Caco-2 (cell line): ENCODE data around the gene RNF114. TPM values are rescaled to one million over a fixed set of nuclear protein-coding genes. Genes with fewer than 3 reads are reported as not detected.
"Not testable (repeated sequence)": the region's sequence is repeated elsewhere in the genome, so short reads cannot be mapped to it uniquely, and the experiment has no call there.

Source experiments
- BruUV-seq: library from RNA; stranded (reverse); fragments of 400-500 nt; replicated peaks from 2 replicates; lab custom pipeline; 2021; lab: Mats Ljungman, UMichigan
- CTCF ChIA-PET: fragments of 300-600 bp; sonication (Branson Sonifier 250); formaldehyde crosslinking; loops from one replicate; lab custom pipeline; 2022; ENCODE audit warnings: antibody characterized with exemption; lab: Charles Lee
- POLR2A ChIA-PET: fragments of 300-600 bp; sonication (Branson Sonifier 250); formaldehyde crosslinking; loops from one replicate; lab custom pipeline; 2022; ENCODE audit warnings: antibody characterized with exemption; lab: Charles Lee
- DNase-seq, 2 experiments: peaks; one replicate each; pipeline versions ENCODE4 v3.0.0 to v3.0.0-alpha.2; 2020 to 2022
- H3K27me3 ChIP-seq: replicated peaks from 2 replicates; pipeline ENCODE4 v1.6.0; 2011; ENCODE audit warnings: low read length; ENCODE audit not compliant: control insufficient read depth, insufficient read depth
- H3K36me3 ChIP-seq: 2 replicates; pipeline ENCODE4 v1.5.1; 2011; ENCODE audit warnings: low read length; ENCODE audit not compliant: control insufficient read depth, insufficient read depth
- H3K4me1 ChIP-seq: fragments of 250-450 bp; sonication (Bioruptor Pico); 2 replicates; pipeline ENCODE4 v1.5.1; 2020; ENCODE audit warnings: mild to moderate bottlenecking
- H3K4me3 ChIP-seq: 2 replicates; pipeline ENCODE4 v1.5.1; 2011; ENCODE audit warnings: low read depth, mild to moderate bottlenecking, control low read depth, low read length
- H3K9me3 ChIP-seq: fragments of 250-450 bp; sonication (Bioruptor Pico); 2 replicates; pipeline ENCODE4 v1.5.1; 2020; ENCODE audit warnings: mild to moderate bottlenecking, moderate library complexity
- H3K27ac Mint-ChIP-seq: one replicate; pipeline ENCODE4 v1.8.0; 2022; ENCODE audit warnings: mixed read lengths; ENCODE audit not compliant: unreplicated experiment
- H3K27me3 Mint-ChIP-seq: one replicate; pipeline ENCODE4 v1.8.0; 2022; ENCODE audit warnings: mixed read lengths; ENCODE audit not compliant: insufficient read depth, unreplicated experiment
- H3K36me3 Mint-ChIP-seq: one replicate; pipeline ENCODE4 v1.8.0; 2022; ENCODE audit warnings: mild to moderate bottlenecking, mixed read lengths; ENCODE audit not compliant: insufficient read depth, unreplicated experiment
- H3K4me1 Mint-ChIP-seq: one replicate; pipeline ENCODE4 v1.8.0; 2022; ENCODE audit warnings: low read depth, mixed read lengths; ENCODE audit not compliant: unreplicated experiment
- H3K4me3 Mint-ChIP-seq: one replicate; pipeline ENCODE4 v1.8.0; 2022; ENCODE audit warnings: mild to moderate bottlenecking, moderate library complexity, mixed read lengths; ENCODE audit not compliant: unreplicated experiment
- H3K9me3 Mint-ChIP-seq: one replicate; pipeline ENCODE4 v1.8.0; 2022; ENCODE audit warnings: mixed read lengths; ENCODE audit not compliant: unreplicated experiment
- intact Hi-C: fragments of 100-400 bp; cut with micrococcal nuclease; formaldehyde crosslinking; loops from one replicate; pipeline ENCODE4 v1.10.0; 2022; ENCODE audit not compliant: unreplicated experiment
- total RNA-seq: library from RNA; stranded (reverse); gene quantifications from 2 replicates; pipeline ENCODE4 v1.2.3, GENCODE V29; 2022
- TF ChIP-seq, protein P1 (sequence below), 2 experiments: fragments of 200-600 bp in 1 of 2; IDR thresholded peaks; 1 replicate in 1 of 2; 2 replicates in 1 of 2; pipeline versions ENCODE4 v1.5.1 to v1.8.0; 2011 to 2022; ENCODE audit warnings: antibody characterized with exemption in 1 of 2, control low read depth in 1 of 2, inconsistent platforms in 1 of 2, low read depth in 1 of 2, low read length in 1 of 2, mild to moderate bottlenecking in 1 of 2, moderate library complexity in 1 of 2; ENCODE audit not compliant: insufficient read depth in 1 of 2, severe bottlenecking in 1 of 2, unreplicated experiment in 1 of 2

Gene RNF114
- total RNA-seq, 1 experiment from 2014 or later: 154 TPM

DNA sequence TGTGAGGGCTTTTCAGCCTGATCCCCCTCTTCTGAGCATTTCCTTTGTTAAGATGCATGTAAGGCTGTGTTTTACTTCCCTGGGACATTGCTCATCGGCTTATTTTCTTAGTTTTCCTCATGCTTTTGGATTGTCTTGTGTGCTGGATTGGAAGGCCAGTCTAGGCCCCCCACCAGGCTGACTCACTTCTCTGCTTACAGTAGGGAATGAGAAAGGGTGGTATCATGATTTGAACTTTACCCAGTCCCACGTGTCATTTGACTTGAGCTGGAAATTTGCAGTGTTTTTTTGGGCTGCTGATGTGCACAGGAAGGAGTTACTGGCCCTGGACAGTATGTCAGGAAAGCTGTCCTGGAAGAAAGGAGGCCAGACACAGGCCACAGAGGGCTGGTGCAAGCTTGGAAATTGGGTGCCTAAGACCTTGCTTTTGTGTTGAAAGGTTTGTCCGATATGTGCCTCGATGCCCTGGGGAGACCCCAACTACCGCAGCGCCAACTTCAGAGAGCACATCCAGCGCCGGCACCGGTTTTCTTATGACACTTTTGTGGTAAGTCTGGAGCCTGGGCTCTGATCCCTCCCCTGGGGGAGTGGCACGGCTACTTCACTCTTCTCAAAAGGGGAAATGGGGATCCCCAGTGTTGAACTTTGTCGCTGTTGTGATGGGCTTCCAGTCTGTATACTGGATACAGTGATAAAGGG, 12.8 kb downstream of the RNF114 start:
- Histone ChIP-seq H3K4me3 (no peak overlapping the region), H3K9me3 (no peaks in the 10 kb centered on the region), H3K36me3 (peaks cover 28% of the 10 kb centered on the region), H3K4me1 (peaks cover 19% of the 10 kb centered on the region), H3K27me3 (no peaks in the 10 kb centered on the region)
- Mint-ChIP-seq H3K9me3 (no peaks in the 10 kb centered on the region), H3K4me1 (peaks cover 14% of the 10 kb centered on the region), H3K27me3 (no peaks in the 10 kb centered on the region), H3K4me3 (no peak overlapping the region), H3K36me3 (peaks cover 91% of the 10 kb centered on the region), H3K27ac (peak overlapping the region; percentile 34)
- no peak for DNase-seq
- intact Hi-C loops: no loop called here
- no TSS peak for BruUV-seq
- TF ChIP-seq, protein P1, sequence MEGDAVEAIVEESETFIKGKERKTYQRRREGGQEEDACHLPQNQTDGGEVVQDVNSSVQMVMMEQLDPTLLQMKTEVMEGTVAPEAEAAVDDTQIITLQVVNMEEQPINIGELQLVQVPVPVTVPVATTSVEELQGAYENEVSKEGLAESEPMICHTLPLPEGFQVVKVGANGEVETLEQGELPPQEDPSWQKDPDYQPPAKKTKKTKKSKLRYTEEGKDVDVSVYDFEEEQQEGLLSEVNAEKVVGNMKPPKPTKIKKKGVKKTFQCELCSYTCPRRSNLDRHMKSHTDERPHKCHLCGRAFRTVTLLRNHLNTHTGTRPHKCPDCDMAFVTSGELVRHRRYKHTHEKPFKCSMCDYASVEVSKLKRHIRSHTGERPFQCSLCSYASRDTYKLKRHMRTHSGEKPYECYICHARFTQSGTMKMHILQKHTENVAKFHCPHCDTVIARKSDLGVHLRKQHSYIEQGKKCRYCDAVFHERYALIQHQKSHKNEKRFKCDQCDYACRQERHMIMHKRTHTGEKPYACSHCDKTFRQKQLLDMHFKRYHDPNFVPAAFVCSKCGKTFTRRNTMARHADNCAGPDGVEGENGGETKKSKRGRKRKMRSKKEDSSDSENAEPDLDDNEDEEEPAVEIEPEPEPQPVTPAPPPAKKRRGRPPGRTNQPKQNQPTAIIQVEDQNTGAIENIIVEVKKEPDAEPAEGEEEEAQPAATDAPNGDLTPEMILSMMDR (IDR thresholded peaks at IDR 0.05; ENCODE audit: insufficient read depth in 1 of 2, low read depth in 1 of 2, low read length in 1 of 2, severe bottlenecking in 1 of 2, unreplicated experiment in 1 of 2): no peak
- ChIA-PET CTCF (no interaction called here), POLR2A (interaction anchor here (0.5 kb wide), 1 partner anchor 487 kb away, joined by 3 read pairs; no protein-coding TSS in a partner anchor)

DNA sequence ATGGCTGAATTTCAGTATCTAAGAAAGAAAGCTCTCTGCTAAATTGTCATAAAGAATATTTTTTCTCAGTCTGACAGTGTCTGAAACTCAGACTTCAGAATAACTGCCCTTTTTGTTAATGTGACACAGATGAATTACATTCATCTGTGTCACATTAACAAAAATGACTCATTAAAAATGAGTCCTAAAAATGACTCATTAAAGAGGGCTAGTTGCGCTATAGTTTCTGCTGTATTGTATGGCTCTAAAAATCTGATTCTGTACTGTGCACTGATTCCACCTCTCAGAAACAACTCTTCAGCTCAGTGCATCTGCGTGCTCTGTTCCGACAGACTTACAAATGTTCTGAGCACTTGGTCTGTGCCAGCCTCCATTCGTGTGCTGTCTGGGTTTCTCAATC, 15.0 kb downstream of the RNF114 start:
- Histone ChIP-seq H3K9me3 (no peaks in the 10 kb centered on the region), H3K36me3 (peaks cover 29% of the 10 kb centered on the region), H3K4me1 (peaks cover 5% of the 10 kb centered on the region), H3K4me3 (no peak overlapping the region), H3K27me3 (no peaks in the 10 kb centered on the region)
- intact Hi-C loops: no loop called here
- ChIA-PET POLR2A (no interaction called here), CTCF (interaction anchor here (1.2 kb wide), 1 partner anchor 28 kb away, joined by 9 read pairs; no protein-coding TSS in a partner anchor)
- TF ChIP-seq, protein P1 (IDR thresholded peaks at IDR 0.05; ENCODE audit: insufficient read depth in 1 of 2, low read depth in 1 of 2, low read length in 1 of 2, severe bottlenecking in 1 of 2, unreplicated experiment in 1 of 2): no peak
- DNase-seq: no peak
- no peaks in the 10 kb centered on the region for H3K4me1 Mint-ChIP-seq
- no peak overlapping the region for H3K27ac Mint-ChIP-seq
- no TSS peak for BruUV-seq
- no peaks in the 10 kb centered on the region for H3K27me3 Mint-ChIP-seq
- H3K36me3 Mint-ChIP-seq: peaks cover 86% of the 10 kb centered on the region
- H3K9me3 Mint-ChIP-seq: no peaks in the 10 kb centered on the region
- no peak overlapping the region for H3K4me3 Mint-ChIP-seq

DNA sequence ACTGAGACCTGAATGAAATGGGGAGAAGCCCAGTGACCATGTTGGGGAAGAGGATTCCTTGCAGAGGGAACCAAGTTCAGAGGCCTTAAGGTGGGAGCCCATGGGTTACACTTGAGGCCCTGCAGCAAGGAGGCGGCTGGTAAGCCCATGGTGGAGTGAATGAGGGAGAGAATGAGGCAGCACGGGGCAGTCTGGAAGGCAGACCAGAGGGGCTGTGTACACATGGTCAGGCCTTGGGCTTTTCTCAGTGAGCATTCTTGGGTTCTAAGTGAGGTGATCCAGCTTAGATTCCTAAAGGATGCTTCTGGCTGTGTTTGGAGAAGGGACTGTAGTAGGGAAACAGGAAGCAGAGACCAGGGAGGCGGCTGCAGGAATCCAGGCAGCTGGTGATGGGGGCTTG, 19.0 kb downstream of the RNF114 start:
- intact Hi-C loops: no loop called here

DNA sequence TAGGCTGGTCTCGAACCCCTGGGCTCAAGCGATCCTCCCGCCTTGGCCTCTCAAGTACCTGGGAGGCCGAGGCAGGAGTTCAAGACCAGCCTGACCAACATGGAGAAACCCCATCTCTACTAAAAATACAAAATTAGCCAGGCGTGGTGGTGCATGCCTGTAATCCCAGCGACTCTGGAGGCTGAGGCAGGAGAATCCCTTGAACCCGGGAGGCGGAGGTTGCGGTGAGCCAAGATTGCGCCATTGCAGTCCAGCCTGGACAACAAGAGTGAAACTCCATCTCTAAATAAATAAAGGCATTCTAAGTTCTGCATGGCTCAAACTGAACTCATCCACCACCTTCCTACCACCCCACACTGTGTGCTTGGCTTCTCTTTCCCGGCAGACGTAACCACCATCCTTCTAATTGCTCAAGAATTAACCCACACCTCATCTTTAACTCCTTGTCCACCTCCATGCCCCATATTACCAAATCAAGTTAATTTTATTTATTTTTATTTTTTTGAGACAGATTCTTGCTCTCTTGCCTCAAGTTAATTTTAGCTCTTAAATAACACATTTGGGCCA, 19.7 kb downstream of the RNF114 start:
- H3K4me1 Mint-ChIP-seq, BruUV-seq, H3K27ac Mint-ChIP-seq, H3K4me1 ChIP-seq, H3K9me3 Mint-ChIP-seq, H3K27me3 Mint-ChIP-seq, intact Hi-C loops, DNase-seq, H3K4me3 Mint-ChIP-seq, POLR2A ChIA-PET, H3K4me3 ChIP-seq, H3K9me3 ChIP-seq, H3K27me3 ChIP-seq: not testable (repeated sequence)
- CTCF ChIA-PET: interaction anchor here (0.7 kb wide), 1 partner anchor 116 kb away, joined by 3 read pairs; no protein-coding TSS in a partner anchor
- H3K36me3 Mint-ChIP-seq: peaks cover 84% of the 10 kb centered on the region
- H3K36me3 ChIP-seq: peaks cover 15% of the 10 kb centered on the region

More for the DNA sequence above, 19.0 kb downstream of the RNF114 start:
- TF ChIP-seq, protein P1 (IDR thresholded peaks at IDR 0.05; ENCODE audit: insufficient read depth in 1 of 2, low read depth in 1 of 2, low read length in 1 of 2, severe bottlenecking in 1 of 2, unreplicated experiment in 1 of 2): no peak
- ChIA-PET CTCF (no interaction called here), POLR2A (no interaction called here)
- no peaks in the 10 kb centered on the region for H3K9me3 ChIP-seq
- no peaks in the 10 kb centered on the region for H3K27me3 ChIP-seq
- no TSS peak for BruUV-seq
- peaks cover 19% of the 10 kb centered on the region for H3K36me3 ChIP-seq
- H3K4me3 ChIP-seq: no peak overlapping the region
- H3K9me3 Mint-ChIP-seq: no peaks in the 10 kb centered on the region
- DNase-seq: no peak
- no peaks in the 10 kb centered on the region for H3K4me1 Mint-ChIP-seq
- H3K4me1 ChIP-seq: no peaks in the 10 kb centered on the region
- H3K36me3 Mint-ChIP-seq: peaks cover 86% of the 10 kb centered on the region
- peak overlapping the region; percentile 2 for H3K27ac Mint-ChIP-seq
- no peaks in the 10 kb centered on the region for H3K27me3 Mint-ChIP-seq
- no peak overlapping the region for H3K4me3 Mint-ChIP-seq
